ENCODE results near the gene TNFAIP6. TPM values are rescaled to one million over a fixed set of nuclear protein-coding genes. Genes with fewer than 3 reads are reported as not detected.

The TNFAIP6 gene
- total and polyA plus RNA-seq, 10 of the 15 experiments (the other 5 are each of a cell fraction or from before 2014, with no cell fraction given), result 0.68 to 5.7 (median 1.3) TPM

DNA sequence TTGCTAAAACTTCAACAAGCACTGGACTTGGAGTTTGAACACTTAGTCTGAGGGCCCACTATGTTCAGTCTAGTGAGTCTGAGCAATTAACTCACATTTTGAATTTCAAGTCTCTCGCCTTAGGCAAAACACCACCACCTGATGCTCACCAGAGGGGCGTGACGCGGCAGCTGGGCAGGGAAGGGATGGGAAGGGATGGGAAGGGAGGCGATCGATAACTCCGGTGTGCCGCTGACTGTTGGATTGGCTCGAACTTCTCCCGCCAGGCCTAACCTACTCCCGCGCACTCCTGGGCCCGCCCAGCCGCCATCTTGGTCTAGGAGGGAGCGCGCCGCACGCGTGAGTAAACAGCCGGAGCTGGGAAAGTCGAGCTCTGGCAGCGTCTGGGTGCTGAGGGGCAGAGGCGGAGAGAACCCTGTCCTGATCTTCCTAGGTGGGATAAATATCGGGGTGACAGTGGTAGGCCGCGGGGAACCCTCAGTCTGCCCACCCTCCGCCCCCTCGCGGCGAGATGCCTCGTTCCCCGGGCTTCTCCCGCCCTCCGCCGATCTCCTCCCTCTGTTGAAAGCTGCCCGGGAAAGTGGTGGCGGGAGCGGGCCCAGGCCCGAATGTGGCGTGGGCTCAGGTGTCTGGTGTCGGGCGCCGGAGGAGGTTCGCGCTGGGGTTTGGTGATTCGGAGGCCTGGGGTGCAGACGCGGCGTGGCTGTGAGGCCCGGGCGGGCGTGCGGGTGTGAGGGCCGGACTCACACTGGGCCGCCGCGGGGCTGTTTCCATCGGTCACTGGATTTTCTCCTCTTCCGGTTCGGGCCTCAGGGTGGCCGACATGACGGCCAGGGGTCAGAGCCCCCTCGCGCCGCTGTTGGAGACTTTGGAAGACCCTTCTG is 52.5 kb downstream of the TNFAIP6 start, which contains the start of gene RIF1 (continued):
- TF ChIP-seq TAF1 (IDR thresholded peaks at IDR 0.05; ENCODE audit: borderline replicate concordance, low read depth, low read length), result peak; percentile 74; the same call in 1 of the 2 replicates
- TF ChIP-seq SRF (IDR thresholded peaks at IDR 0.05; ENCODE audit: low read depth in 2 of 2, low read length in 2 of 2), result peak; percentile 95 to 99
- TF ChIP-seq MYB (IDR thresholded peaks at IDR 0.05; ENCODE audit: borderline replicate concordance, low read depth, low read length), result no peak
- no peak for TF ChIP-seq ZBED1 (IDR thresholded peaks at IDR 0.05; ENCODE audit: borderline replicate concordance)
- peak; percentile 69 for TF ChIP-seq TCF12 (IDR thresholded peaks at IDR 0.05; ENCODE audit: low read depth, low read length)
- TF ChIP-seq NRF1 (conservative IDR thresholded peaks at IDR 0.05; ENCODE audit: low read depth, low read length), result 0 out of 2 replicates have a peak, but pooled peaks have one; percentile 26
- TF ChIP-seq SIX5 (IDR thresholded peaks at IDR 0.05; ENCODE audit: low read depth, low read length, severe bottlenecking), result peak; percentile 48
- TF ChIP-seq POLR2AphosphoS2 (IDR thresholded peaks at IDR 0.05; ENCODE audit: low read depth, low read length), result peak; percentile 94
- peak; percentile 69 for TF ChIP-seq CREB1 (IDR thresholded peaks at IDR 0.05; ENCODE audit: low read depth)
- TF ChIP-seq ZNF24 (IDR thresholded peaks at IDR 0.05), result no peak
- TF ChIP-seq BACH1 (IDR thresholded peaks at IDR 0.05; ENCODE audit: borderline replicate concordance), result peak; percentile 39; the same call in 1 of the 2 replicates
- TF ChIP-seq HDGF (IDR thresholded peaks at IDR 0.05), result 0 out of 2 replicates have a peak, but pooled peaks have one; percentile 15
- no peak for TF ChIP-seq CBX3 (IDR thresholded peaks at IDR 0.05; ENCODE audit: borderline replicate concordance, low read depth)
- peak; percentile 21; the same call in 1 of the 2 replicates for TF ChIP-seq CREM (IDR thresholded peaks at IDR 0.05; ENCODE audit: low read depth)
- TF ChIP-seq, protein P1, sequence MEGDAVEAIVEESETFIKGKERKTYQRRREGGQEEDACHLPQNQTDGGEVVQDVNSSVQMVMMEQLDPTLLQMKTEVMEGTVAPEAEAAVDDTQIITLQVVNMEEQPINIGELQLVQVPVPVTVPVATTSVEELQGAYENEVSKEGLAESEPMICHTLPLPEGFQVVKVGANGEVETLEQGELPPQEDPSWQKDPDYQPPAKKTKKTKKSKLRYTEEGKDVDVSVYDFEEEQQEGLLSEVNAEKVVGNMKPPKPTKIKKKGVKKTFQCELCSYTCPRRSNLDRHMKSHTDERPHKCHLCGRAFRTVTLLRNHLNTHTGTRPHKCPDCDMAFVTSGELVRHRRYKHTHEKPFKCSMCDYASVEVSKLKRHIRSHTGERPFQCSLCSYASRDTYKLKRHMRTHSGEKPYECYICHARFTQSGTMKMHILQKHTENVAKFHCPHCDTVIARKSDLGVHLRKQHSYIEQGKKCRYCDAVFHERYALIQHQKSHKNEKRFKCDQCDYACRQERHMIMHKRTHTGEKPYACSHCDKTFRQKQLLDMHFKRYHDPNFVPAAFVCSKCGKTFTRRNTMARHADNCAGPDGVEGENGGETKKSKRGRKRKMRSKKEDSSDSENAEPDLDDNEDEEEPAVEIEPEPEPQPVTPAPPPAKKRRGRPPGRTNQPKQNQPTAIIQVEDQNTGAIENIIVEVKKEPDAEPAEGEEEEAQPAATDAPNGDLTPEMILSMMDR (IDR thresholded peaks at IDR 0.05 in 2 of 3, conservative IDR thresholded peaks at IDR 0.05 in 1 of 3; ENCODE audit: control insufficient read depth in 2 of 3, extremely low read depth in 1 of 3, insufficient read depth in 1 of 3, low read depth in 3 of 3, low read length in 3 of 3), result peak; percentile 39 to 74 (median 41)
- peak; percentile 53; the same call in 1 of the 2 replicates for TF ChIP-seq NR2C1 (IDR thresholded peaks at IDR 0.05)
- TF ChIP-seq, protein P2, sequence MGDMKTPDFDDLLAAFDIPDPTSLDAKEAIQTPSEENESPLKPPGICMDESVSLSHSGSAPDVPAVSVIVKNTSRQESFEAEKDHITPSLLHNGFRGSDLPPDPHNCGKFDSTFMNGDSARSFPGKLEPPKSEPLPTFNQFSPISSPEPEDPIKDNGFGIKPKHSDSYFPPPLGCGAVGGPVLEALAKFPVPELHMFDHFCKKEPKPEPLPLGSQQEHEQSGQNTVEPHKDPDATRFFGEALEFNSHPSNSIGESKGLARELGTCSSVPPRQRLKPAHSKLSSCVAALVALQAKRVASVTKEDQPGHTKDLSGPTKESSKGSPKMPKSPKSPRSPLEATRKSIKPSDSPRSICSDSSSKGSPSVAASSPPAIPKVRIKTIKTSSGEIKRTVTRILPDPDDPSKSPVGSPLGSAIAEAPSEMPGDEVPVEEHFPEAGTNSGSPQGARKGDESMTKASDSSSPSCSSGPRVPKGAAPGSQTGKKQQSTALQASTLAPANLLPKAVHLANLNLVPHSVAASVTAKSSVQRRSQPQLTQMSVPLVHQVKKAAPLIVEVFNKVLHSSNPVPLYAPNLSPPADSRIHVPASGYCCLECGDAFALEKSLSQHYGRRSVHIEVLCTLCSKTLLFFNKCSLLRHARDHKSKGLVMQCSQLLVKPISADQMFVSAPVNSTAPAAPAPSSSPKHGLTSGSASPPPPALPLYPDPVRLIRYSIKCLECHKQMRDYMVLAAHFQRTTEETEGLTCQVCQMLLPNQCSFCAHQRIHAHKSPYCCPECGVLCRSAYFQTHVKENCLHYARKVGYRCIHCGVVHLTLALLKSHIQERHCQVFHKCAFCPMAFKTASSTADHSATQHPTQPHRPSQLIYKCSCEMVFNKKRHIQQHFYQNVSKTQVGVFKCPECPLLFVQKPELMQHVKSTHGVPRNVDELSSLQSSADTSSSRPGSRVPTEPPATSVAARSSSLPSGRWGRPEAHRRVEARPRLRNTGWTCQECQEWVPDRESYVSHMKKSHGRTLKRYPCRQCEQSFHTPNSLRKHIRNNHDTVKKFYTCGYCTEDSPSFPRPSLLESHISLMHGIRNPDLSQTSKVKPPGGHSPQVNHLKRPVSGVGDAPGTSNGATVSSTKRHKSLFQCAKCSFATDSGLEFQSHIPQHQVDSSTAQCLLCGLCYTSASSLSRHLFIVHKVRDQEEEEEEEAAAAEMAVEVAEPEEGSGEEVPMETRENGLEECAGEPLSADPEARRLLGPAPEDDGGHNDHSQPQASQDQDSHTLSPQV (IDR thresholded peaks at IDR 0.05), result no peak
- TF ChIP-seq, protein P3, sequence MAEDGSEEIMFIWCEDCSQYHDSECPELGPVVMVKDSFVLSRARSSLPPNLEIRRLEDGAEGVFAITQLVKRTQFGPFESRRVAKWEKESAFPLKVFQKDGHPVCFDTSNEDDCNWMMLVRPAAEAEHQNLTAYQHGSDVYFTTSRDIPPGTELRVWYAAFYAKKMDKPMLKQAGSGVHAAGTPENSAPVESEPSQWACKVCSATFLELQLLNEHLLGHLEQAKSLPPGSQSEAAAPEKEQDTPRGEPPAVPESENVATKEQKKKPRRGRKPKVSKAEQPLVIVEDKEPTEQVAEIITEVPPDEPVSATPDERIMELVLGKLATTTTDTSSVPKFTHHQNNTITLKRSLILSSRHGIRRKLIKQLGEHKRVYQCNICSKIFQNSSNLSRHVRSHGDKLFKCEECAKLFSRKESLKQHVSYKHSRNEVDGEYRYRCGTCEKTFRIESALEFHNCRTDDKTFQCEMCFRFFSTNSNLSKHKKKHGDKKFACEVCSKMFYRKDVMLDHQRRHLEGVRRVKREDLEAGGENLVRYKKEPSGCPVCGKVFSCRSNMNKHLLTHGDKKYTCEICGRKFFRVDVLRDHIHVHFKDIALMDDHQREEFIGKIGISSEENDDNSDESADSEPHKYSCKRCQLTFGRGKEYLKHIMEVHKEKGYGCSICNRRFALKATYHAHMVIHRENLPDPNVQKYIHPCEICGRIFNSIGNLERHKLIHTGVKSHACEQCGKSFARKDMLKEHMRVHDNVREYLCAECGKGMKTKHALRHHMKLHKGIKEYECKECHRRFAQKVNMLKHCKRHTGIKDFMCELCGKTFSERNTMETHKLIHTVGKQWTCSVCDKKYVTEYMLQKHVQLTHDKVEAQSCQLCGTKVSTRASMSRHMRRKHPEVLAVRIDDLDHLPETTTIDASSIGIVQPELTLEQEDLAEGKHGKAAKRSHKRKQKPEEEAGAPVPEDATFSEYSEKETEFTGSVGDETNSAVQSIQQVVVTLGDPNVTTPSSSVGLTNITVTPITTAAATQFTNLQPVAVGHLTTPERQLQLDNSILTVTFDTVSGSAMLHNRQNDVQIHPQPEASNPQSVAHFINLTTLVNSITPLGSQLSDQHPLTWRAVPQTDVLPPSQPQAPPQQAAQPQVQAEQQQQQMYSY (CRISPR knock-in tag; IDR thresholded peaks at IDR 0.05), result no peak

Measured in GM12878 (cell line).